HUES64 (cell line): ENCODE results near the gene DEFB124.
"Not testable (repeated sequence)": the region's sequence is repeated elsewhere in the genome, so short reads cannot be mapped to it uniquely, and the experiment has no call there.

Source experiments
- H3K27ac ChIP-seq: 2 replicates; pipeline ENCODE4 v1.7.0; 2013; ENCODE audit warnings: low read depth, low read length, inconsistent platforms
- H3K27me3 ChIP-seq: 2 replicates; pipeline ENCODE4 v1.6.1; 2013; ENCODE audit warnings: mild to moderate bottlenecking, low read length; ENCODE audit not compliant: insufficient read depth
- H3K36me3 ChIP-seq: 2 replicates; pipeline ENCODE4 v1.6.1; 2013; ENCODE audit warnings: mild to moderate bottlenecking, low read length; ENCODE audit not compliant: insufficient read depth
- H3K4me1 ChIP-seq: 2 replicates; pipeline ENCODE4 v1.6.1; 2013; ENCODE audit warnings: mild to moderate bottlenecking, low read length, moderate library complexity; ENCODE audit not compliant: insufficient read depth
- H3K4me3 ChIP-seq: 2 replicates; pipeline ENCODE4 v1.5.1; 2013; ENCODE audit warnings: mild to moderate bottlenecking, low read length, moderate library complexity
- H3K9ac ChIP-seq: 2 replicates; pipeline ENCODE4 v1.6.1; 2013; ENCODE audit warnings: mild to moderate bottlenecking, low read depth, low read length
- H3K9me3 ChIP-seq: 2 replicates; pipeline ENCODE4 v1.6.1; 2013; ENCODE audit warnings: low read depth, low read length; ENCODE audit not compliant: insufficient read depth
- WGBS: fragments of 150-250, 120-280 bp; methylation state at CpG from one replicate; pipeline ENCODE4 v1.1.7; 2013; ENCODE audit warnings: missing lambda C conversion rate; 5-methylcytosine and 5-hydroxymethylcytosine counted together

DEFB124 gene

DNA sequence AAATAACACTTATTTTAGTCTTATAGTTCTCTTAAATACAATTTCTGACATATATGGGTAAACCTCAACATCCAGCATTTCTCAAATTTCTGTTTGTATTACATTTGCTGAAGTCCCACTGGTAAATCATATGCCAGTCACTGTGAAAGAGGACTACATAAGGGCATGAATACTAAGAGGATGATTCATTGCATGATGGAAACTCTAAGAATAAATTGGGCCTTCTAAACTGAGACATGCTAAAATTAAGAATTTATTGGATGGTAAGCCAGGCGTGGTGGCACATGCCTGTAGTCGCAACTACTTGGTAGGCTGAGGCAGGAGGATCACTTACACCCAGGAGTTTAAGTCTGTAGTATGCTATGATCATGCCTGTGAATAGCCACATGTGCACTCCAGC lies 22.4 kb downstream of the DEFB124 start:
- Histone ChIP-seq H3K36me3 (no peaks in the 10 kb centered on the region), H3K4me1 (no peaks in the 10 kb centered on the region), H3K4me3 (no peak overlapping the region), H3K27ac (no peak overlapping the region), H3K9me3 (peaks cover 44% of the 10 kb centered on the region), H3K9ac (no peak overlapping the region), H3K27me3 (no peaks in the 10 kb centered on the region)
- WGBS, result 66% methylated on average over 2 of the region's 2 CpGs

DNA sequence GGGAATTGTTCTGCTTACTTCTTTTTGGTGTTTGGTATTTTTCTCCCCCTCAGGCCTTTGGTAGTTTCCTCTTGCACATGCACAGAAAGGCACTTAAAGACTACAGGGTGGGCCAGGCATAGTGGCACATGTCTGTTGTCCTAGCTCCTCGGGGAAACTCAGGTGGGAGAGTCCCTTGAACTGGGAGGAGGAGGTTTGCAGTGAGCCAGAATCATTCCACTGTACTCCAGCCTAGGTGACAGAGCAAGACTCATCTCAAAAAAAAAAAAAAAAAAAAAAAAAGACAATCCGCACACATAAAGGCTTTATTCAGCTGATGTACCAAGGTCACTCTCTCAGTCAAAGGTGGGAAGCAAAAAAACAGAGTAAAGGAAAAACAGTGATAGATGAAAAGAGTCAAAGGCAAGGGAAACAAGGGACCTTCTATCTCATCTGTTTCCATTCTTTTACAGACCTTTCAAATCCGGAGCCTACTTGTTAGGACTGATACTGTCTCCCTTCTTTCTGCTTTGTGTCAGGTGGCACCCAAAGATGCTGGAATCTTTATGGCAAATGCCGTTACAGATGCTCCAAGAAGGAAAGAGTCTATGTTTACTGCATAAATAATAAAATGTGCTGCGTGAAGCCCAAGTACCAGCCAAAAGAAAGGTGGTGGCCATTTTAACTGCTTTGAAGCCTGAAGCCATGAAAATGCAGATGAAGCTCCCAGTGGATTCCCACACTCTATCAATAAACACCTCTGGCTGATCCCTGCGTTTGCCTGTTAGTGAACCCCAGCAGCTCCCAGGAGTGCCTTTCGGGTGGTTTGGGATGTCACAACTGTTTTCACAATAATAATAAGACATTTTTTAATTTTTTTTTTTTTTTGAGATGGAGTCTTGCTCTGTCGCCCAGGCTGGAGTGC lies 25.2 kb downstream of the DEFB124 start:
- H3K36me3 ChIP-seq, result no peaks in the 10 kb centered on the region
- no peak overlapping the region for H3K4me3 ChIP-seq
- H3K27me3 ChIP-seq, result no peaks in the 10 kb centered on the region
- no peak overlapping the region for H3K27ac ChIP-seq
- peaks cover 59% of the 10 kb centered on the region for H3K9me3 ChIP-seq
- H3K9ac ChIP-seq, result no peak overlapping the region
- 78% methylated on average over 7 of the region's 8 CpGs for WGBS
- no peaks in the 10 kb centered on the region for H3K4me1 ChIP-seq

DNA sequence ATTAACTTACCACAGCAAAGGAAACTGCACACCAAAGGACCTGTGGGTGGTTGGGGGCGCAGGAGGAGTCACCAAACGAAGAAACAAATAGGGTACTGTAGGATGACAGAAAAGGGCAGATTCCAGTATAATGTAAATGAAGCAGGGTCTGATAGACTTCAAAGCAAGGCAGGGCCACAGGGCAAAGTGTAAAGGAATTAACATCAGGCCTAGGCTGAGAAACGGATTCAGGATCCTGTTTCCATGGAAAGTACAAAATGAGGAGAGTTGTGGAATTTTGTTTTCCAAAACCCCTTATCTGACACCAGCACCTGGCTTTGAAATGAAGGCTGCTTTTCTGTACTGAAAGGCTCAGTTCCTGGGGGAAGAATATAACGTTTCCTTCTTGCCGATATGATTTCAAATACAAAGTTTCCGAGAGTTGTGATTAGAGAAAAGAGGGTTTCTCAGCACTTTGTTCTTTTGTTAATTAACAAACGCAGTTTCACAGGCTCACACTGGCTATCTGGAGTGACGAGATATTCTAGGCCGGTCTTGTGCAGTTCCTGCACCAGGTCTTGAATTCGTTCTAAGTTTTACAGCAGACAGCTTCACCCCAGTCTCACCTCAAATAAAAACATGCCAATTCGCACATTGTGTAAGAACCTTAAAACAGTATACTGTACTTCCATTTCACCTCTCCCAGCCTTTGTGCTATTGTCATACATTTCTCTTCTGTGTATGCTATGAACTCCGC lies 28.7 kb downstream of the DEFB124 start:
- H3K36me3 ChIP-seq, result no peaks in the 10 kb centered on the region
- H3K4me3 ChIP-seq, result no peak overlapping the region
- 77% methylated on average over 12 of the region's 12 CpGs for WGBS
- H3K4me1 ChIP-seq, result no peaks in the 10 kb centered on the region
- H3K9ac ChIP-seq, result no peak overlapping the region
- H3K9me3 ChIP-seq, result peaks cover 81% of the 10 kb centered on the region
- H3K27ac ChIP-seq, result no peak overlapping the region
- no peaks in the 10 kb centered on the region for H3K27me3 ChIP-seq

DNA sequence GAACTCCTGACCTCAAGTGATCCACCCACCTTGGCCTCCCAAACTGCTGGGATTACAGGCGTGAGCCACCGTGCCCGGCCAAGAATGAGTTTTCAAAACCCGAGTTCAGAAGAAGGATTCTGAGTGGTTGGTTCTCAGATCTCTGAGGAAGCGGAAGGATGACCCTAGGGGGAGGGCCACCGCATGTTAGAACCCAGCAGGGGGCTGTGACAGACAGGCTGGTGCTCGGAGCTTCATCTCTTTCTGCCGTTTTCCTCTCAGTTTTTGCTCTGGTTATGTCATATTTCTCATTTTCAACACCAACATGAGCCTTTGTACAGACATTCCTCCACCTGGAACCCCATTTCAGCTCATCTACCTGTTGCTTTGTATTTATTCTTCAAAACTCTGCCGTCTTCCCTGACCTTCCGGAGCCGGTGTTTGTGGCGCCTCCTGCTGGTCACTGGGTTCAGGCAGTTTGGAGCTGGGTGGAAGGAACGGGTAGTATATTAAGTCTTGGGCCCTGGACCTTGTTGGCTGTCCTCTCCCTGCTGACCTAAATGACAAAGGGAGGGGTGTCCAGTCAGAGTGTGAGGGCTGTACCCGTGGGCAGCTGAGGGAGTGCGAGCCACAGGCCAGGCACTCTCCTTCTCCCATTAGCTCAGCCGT lies 34.8 kb downstream of the DEFB124 start, which contains the start of gene DEFB123:
DEFB123 (plus strand) TSS at position 621 of the 648 bp plus-strand sequence. CDS start 67 bp downstream, outside the sequence.
- no peak within 1 kb of the TSS for H3K9ac ChIP-seq
- H3K4me1 ChIP-seq, result no peaks in the 10 kb centered on the region
- no peaks in the 10 kb centered on the region for H3K27me3 ChIP-seq
- no peak within 1 kb of the TSS for H3K27ac ChIP-seq
- H3K36me3 ChIP-seq, result no peaks in the 10 kb centered on the region
- peaks cover 86% of the 10 kb centered on the region for H3K9me3 ChIP-seq
- no peak within 1 kb of the TSS for H3K4me3 ChIP-seq
- 85% methylated on average over 16 of the region's 16 CpGs for WGBS

DNA sequence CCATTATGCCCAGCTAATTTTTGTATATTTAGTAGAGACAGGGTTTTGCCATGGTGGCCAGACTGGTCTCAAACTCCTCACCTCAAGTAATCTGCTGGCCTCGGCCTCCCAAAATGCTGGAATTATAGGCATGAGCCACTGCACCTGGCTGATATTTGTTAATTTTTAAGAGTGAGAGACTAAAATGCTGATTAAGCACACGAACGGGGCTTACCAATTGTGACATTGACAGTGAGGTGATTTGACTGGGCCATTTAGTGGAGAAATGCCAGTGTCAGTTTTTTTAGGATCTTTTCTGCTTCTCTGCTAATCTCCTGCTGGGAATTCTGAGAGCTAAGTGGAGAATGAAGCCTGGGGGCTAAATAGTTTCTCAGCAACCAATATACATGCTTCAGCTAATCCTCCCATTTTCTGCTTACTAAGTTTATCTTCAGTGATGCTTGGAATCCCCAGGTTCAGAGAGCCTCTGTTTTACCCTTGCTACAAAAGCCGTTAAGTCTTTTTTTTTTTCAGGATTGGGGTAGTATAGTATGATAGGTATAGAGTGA lies 44.3 kb downstream of the DEFB124 start:
- Histone ChIP-seq H3K27me3 (no peaks in the 10 kb centered on the region), H3K4me3 (no peak overlapping the region), H3K4me1 (no peaks in the 10 kb centered on the region), H3K9me3 (peaks cover 61% of the 10 kb centered on the region), H3K9ac (no peak overlapping the region), H3K36me3 (no peaks in the 10 kb centered on the region), H3K27ac (no peak overlapping the region)
- 70% methylated on average over 4 of the region's 4 CpGs for WGBS

DNA sequence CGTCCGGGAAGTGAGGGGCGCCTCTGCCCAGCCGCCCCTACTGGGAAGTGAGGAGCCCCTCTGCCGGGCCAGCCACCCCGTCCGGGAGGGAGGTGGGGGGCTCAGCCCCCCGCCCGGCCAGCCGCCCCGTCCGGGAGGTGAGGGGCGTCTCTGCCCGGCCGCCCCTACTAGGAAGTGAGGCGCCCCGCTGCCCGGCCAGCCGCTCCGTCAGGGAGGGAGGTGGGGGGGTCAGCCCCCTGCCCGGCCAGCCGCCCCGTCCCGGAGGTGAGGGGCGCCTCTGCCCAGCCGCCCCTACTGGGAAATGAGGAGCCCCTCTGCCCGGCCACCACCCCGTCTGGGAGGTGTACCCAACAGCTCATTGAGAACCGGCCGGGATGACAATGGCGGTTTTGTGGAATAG lies 47.4 kb downstream of the DEFB124 start:
- H3K27ac ChIP-seq, H3K27me3 ChIP-seq, H3K9ac ChIP-seq, H3K4me1 ChIP-seq, H3K4me3 ChIP-seq, H3K36me3 ChIP-seq: not testable (repeated sequence)
- 95% methylated on average over 30 of the region's 31 CpGs for WGBS
- H3K9me3 ChIP-seq, result peaks cover 68% of the 10 kb centered on the region

DNA sequence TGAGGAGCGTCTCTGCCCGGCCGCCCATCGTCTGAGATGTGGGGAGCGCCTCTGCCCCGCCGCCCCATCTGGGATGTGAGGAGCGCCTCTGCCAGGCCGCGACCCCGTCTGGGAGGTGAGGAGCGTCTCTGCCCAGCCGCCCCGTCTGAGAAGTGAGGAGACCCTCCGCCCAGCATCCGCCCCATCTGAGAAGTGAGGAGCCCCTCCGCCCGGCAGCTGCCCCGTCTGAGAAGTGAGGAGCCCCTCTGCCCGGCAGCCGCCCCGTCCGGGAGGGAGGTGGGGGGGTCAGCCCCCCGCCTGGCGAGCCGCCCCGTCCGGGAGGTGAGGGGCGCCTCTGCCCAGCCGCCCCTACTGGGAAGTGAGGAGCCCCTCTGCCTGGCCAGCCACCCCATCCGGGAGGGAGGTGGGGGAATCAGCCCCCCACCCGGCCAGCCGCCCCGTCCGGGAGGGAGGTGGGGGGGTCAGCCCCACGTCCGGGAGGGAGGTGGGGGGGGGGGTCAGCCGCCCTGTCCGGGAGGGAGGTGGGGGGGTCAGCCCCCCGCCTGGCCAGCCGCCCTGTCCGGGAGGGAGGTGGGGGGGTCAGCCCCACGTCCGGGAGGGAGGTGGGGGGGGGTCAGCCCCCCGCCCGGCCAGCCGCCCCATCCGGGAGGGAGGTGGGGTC lies 47.9 kb downstream of the DEFB124 start:
- WGBS, result 95% methylated on average over 25 of the region's 48 CpGs

DNA sequence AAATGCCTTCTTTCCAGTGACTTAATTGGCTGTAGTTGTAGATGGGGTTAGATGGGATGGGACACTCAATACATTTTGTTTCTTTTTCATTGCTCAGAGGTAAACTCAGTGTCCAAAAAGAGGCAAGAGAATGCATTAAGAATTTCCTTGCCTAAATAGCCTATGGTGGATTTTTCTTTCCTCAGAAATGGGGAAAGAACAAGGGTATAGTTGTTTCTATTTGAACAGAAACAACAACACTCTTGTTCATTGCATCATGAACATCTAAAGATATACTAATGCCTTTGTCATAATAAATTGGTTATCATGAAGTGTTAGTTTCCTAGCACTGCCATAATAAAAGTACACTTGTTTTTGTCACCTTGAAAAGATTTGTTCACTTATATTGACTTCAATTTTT lies 49.1 kb downstream of the DEFB124 start:
- Histone ChIP-seq H3K4me3 (no peak overlapping the region), H3K36me3 (no peaks in the 10 kb centered on the region), H3K9me3 (peaks cover 70% of the 10 kb centered on the region), H3K4me1 (no peaks in the 10 kb centered on the region), H3K9ac (no peak overlapping the region), H3K27me3 (no peaks in the 10 kb centered on the region), H3K27ac (no peak overlapping the region)

More for the DNA sequence above, 47.9 kb downstream of the DEFB124 start:
- not testable (repeated sequence) for H3K27me3 ChIP-seq, H3K9ac ChIP-seq, H3K4me3 ChIP-seq, H3K36me3 ChIP-seq, H3K4me1 ChIP-seq, H3K27ac ChIP-seq
- H3K9me3 ChIP-seq, result peaks cover 68% of the 10 kb centered on the region

DNA sequence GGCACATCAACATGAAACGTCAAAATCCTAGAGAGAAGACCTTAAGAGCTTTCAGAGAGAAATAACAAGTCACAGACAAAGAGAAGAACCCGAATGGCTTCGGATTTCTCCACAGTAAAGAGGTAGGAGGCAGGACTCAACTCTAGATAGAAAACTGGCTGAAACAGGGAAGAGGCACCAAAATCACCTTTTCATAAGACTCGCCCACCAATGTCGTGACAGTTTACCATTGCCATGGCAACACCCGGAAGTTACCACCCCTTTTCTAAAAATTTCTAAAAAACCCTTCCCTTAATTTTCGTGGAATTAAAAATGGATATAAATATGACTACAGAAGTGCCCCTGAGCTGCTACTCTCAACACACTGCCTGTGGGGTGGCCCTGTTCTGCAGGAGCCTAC lies 56.6 kb downstream of the DEFB124 start:
- Histone ChIP-seq H3K9ac (no peak overlapping the region), H3K9me3 (peaks cover 77% of the 10 kb centered on the region), H3K4me3 (no peak overlapping the region), H3K4me1 (no peaks in the 10 kb centered on the region), H3K27ac (no peak overlapping the region), H3K36me3 (no peaks in the 10 kb centered on the region), H3K27me3 (no peaks in the 10 kb centered on the region)
- WGBS, result 85% methylated on average over 7 of the region's 7 CpGs

DNA sequence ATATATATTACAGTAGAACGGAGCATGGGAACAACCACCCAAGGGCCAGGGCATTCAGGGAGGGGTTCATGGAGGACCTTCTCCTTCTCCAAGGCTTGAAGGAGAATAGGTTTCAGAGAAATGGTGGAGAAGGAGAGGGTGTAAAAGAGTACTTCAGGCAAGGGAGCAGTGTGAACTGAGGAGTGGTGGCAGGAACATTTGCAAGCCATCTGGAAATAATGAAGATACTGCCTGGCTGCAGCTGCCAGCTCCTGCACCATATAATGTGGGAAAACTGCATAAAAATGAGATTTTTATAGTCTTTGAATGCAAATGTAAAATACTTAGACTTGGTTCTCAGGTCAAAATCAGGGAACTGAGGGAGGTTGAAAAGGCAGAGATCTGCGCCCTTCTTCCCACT lies 59.3 kb downstream of the DEFB124 start:
- H3K9ac ChIP-seq, result no peak overlapping the region
- H3K4me1 ChIP-seq, result no peaks in the 10 kb centered on the region
- no peak overlapping the region for H3K27ac ChIP-seq
- H3K9me3 ChIP-seq, result peaks cover 77% of the 10 kb centered on the region
- H3K36me3 ChIP-seq, result no peaks in the 10 kb centered on the region
- H3K27me3 ChIP-seq, result no peaks in the 10 kb centered on the region
- H3K4me3 ChIP-seq, result no peak overlapping the region
- WGBS, result 91% methylated on average over 2 of the region's 2 CpGs
